GM11168 (cell line): ENCODE results near the gene PPP1CC.
"Not testable (repeated sequence)": the region's sequence is repeated elsewhere in the genome, so short reads cannot be mapped to it uniquely, and the experiment has no call there.

Experiments
- in situ Hi-C: fragments of 300-500 bp; cut with MboI; formaldehyde crosslinking; loops from one replicate; pipeline ENCODE4 v1.12.0; 2022; ENCODE audit warnings: low sequenced_read_pairs; ENCODE audit not compliant: unreplicated experiment

Gene PPP1CC

DNA sequence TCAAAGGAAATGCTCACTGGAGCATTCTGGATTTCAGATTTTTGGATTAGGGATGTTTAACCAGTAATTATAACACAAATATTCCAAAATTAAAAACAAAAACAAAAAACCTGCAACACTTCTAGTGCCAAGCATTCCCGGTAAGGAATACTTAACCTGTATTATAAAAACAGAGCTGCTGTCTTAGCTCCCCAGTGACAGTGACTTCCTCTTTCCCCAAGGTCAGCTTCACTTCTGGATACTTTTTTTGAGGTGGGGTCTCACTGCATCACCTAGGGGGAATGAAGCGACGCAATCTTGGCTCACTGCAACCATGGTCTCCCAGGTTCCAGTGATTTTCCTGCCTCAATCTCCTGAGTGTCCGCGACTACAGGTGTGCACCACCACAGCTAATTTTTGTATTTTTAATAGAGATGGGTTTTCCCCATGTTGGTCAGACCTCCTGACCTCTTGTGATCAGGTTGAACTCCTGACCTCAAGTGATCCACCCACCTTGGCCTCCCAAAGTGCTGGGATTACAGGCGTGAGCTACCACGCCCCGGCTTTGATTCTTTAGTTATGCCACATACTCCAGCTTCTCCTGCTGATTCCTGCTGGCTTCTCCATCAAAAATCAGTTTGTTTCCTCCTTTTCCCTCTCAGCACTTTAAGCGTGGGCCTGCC is 15.9 kb downstream of the PPP1CC start:
- in situ Hi-C loops: no loop called here

DNA sequence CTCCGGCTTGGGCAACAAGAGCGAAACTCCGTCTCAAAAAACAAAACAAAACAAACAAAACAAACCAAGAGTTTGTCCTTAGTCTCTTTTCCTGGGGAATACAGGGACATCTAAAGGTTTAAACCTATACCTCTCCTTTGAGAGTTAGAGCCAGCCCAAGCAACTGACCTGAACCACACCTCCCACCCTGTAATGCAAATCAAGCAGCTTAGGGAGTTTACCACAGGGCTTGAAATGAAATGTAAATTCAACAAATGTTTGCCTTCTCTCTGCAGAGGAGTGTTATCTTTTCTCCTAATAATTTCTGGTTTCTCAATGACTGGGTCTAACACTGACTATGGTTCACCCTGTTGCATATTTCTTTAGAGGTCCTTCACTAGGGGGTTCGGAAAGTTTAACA is 16.7 kb downstream of the PPP1CC start:
- in situ Hi-C loops: no loop called here

DNA sequence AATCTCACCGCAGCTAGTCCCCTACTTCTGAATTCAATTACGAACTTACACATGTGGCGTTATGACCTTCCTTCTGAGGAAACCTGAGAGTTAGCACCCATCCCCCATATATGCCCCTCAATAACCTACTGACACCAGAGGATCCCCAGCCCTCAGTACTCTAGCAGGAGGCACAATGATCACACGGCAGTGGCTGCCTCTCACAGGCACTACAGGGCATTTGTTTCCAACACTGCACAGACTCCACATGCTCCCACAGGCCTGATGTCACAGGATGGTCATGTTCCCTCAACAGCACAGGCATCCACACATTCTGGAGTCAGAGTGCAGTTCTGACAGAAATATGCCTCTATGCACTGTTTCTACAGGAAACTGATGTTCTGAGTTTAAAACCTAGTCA is 17.4 kb downstream of the PPP1CC start:
- in situ Hi-C loops: no loop called here

DNA sequence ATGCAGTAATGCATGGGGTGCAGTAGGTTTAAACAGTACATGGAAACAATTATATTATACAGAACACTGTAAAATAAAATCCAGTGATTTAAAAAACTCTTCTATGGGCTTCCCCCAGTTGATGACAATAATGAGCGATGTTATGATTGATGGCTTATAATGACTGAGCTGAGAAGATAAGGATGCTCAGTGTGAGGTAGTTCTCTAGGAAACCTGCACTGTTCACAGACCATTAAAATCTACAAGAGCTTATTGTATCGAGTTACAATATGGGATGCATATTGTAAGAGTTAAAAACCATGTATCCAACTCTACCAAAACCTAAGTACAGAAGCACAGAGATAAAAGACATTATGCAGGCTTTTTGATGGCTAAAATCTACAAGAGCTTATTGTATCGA is 19.8 kb downstream of the PPP1CC start:
- in situ Hi-C loops: not testable (repeated sequence)

DNA sequence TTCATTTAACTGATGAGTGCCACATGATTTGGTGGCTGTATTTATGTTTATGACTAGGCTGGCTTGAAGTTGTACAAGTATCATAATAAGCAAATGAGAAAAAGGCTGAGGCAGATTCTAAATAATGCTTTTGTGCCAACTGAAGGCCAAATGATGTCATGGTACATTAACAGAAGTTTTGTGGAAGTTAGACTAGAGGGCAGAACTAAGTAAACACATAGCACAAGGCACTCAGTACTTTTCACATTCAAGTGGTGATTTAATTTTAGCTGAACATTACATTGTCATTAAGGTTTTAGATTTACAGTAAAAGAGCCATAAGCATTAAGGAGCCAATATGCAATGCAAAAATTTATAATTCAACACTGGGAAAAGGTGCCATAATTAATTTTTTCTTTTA is 21.1 kb downstream of the PPP1CC start:
- in situ Hi-C loops: no loop called here

DNA sequence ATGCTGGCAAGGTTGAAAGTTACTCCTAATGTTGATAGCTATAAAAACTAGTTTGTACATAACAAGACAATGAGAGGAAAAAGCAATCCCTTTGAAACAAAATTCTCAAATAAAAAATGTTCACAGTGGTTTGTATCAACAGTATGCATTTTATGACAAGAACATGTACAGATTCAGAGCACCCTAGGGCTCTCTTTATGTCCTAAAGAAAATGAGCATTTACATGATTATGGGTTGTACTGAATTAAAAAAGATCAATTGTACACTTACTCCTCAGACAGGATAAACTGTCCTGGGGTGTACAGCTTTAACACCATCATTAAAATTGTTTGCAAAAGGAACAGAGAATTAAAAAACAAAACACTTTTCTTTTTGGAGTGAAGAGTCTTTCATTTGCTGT is 22.2 kb downstream of the PPP1CC start:
- in situ Hi-C loops: no loop called here

DNA sequence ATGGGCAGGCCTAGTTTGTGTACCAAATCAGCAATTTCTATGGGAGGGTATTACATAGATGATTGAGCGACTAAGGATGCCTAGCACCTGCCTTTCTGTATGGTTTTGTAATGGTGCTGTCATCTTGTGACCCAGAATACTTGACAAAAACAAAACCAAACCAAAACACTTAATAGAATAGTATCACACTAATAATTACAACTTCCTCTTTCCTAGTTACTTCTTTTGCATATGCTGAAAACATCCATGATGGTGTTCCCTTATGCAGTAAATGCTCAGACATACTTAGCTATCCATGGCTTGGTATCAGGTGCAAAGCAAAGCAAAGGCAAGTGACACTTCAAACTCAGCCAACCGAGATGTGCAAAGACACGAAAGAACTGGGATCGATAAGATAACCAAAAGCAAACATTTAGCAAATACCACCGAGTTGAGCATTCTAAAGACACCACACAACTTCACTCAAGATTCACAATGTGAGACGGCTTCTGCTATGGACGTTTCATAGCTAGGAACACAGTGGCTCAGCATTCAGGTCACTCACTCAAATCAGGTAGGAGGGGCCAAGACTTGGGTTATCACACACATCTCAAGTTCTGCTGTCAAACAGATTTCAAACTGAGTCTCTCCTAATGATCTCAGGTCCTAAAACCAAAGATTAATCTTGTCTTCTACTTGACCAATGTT is 24.3 kb downstream of the PPP1CC start:
- in situ Hi-C loops: loop anchor here (10.0 kb wide), 1 partner anchor 106 kb away; no protein-coding TSS in a partner anchor

DNA sequence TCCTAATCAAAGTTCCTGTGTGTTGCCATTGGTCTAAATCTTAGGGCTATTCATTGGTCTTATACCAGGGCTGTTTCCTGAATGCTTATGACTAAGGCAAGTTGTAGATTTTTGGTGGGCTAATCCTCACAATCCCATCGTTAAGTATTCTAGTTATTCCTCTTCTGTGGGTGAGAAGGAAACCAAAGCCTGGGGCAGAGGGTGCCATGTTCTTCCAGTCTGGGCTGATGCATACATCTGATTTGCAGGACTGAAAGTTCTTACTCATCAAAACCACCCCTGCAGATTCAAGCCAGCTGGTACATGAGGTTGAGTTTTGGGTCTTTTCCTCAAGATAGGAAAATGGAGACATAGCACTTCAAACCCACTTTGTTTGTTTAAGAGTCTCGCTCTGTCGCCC is 25.7 kb downstream of the PPP1CC start:
- in situ Hi-C loops: loop anchor here (10.0 kb wide), 1 partner anchor 108 kb away; no protein-coding TSS in a partner anchor

DNA sequence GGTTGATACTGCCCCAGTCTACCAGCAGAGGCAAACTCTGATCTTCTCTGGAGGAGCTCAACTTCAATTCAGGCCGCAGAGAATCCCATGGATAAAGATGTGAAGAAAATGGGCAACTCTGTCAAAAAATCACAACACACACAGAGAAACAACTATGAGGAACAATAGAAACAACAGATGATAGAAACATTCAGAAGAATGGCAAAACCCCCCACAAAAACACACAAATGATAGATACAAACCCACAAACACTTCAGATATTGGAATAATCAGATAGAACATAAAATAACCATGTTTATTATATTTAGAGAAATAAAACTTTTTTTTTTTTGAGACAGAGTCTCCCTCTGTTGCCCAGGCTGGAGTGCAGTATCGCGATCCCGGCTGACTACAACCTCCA is 33.8 kb downstream of the PPP1CC start:
- in situ Hi-C loops: no loop called here

DNA sequence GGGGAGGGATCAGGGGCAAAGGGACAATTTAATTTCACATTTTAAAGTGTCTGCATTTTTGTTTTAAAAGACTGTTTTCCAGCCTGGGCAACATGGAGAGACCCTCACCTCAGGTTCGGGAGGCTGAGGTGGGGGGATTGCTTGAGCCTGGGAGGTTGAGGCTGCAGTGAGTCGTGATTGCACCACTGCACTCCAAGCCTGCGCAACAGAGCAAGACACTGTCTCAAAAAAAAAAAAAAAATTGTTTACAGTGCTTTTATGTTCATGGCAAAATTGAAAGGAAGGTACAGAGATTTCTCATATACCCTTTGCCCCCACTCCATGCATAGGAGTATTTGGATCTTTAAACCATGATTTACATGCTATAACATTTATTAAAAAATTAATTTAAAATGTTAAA is 37.4 kb downstream of the PPP1CC start:
- in situ Hi-C loops: no loop called here

DNA sequence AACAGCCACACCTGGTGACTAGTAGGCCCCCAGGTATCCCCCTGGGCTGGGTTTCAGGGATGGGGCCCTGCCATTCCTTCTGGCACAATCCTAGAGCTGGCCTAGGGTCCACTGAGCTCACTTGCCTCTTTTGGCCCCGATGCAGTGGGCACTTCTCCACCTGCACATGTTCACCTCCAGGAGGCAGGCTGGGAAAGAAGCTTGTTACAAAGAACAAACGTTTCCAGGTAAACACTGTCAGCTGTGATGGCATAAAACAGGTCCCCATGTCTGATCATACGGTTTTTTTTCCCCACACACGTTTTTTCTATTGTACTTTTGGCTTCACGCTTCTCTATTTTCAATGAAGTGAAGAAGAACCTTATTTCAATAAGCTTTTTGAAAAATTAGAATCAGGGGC is 37.9 kb downstream of the PPP1CC start:
- in situ Hi-C loops: no loop called here

DNA sequence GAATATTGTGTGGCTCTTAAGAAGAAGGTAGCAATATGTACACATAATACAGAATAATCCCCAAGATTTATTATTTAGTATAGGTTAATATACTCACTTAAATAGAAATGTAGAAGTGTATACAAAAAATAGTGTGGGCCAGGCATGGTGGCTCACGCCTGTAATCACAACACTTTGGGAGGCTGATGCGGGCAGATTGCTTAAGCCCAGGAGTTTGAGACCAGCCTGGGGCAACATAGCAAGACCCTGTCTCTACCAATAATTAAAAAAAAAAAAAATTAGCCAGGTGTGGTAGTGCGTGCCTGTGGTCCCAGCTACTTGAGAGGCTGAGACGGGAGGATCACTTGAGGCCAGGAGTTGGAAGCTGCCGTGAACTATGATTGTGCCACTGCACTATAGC is 38.5 kb downstream of the PPP1CC start:
- in situ Hi-C loops: no loop called here

DNA sequence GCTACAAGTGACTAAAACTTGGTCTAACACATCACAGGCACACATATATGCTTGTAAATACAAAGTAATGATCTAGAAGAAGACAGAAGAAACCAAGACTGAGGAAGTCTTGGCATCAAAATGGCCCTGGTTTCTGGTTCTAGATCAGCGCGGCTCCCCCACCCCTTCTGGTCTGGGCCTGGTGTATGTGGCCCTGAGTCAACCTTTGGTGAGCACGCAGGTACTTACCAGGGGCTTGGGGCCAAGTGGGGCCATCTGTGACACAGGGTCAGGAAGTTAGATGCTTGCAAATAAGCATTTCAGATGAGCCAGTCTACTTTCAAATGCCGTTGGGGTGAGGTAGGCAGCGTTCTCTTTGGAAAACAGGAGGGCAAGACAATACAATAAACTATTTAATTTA is 40.6 kb downstream of the PPP1CC start:
- in situ Hi-C loops: no loop called here

DNA sequence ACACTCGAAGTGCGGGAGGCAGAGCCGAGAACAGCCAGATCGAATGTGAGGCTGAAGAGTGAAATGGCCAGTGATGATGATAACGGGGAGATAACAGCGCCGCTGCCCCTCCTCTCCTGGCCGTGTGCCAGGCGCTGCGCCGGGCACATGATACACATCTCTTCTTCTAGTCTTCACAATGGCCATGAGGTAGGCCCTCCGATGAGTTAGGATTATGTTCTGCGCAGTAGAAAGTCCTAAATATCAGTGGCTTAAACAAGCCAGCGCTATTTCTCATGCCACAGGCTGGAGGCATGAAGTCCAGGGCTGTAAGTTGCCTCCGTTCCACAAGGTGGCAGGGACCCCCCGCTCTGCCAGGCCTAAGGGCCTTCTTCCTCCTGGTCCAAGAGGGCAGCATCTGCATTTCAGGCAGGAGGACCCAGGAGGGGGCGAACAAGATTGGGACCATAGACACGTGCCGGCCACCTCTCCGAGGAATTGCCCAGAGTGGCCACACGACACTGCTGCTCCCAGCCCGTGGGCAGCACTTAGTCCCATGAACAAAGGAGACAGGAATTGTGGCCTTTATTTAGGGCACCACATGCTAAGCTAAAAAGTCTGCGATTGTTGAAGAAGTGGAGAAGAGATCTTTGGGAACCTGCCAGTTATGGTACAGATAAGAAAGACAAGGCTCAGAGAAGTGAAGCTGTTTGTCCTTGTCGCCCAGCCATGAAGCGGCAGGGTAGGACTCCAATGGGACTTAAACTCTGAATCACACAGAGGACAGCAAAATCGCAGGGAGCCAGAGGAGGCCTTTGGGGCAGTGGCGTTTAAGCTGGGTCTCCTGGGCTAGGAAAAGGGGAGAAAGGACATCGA is 42.9 kb downstream of the PPP1CC start:
- in situ Hi-C loops: loop anchor here (5.0 kb wide), 1 partner anchor 83 kb away; no protein-coding TSS in a partner anchor

DNA sequence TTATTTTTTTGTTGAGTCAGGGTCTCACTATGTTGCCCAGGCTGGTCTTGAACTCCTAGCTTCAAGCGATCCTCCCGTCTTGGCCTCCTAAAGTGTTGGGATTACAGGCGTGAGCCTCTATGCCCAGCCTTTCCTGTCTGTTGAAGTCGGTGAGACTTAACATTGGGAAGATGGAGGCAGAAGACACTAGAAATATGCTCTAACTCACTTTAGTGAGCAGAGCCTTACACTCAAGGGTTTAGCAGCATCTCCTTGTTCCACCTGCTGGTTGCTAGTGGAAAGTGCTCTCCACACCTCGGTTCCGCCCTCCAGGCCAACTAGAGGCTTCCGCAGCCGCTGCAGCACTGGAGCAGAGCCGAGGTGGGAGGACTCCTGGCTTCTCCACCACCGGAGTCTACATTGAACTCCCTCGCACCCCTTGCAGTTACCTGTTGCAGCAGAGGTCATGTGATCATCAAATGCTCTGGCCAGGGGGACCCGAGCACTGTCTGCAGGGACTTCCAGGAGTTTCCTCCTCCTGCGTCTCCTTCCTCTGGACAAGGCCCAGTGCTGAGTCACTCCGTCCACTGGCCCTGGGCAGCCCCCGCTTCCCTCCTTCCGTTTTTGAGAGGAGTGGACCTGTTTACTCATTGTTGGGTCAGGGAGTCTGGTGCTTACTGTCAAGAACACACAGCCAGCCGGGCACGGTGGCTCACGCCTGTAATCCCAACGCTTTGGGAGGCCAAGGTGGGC is 44.4 kb downstream of the PPP1CC start:
- in situ Hi-C loops: loop anchor here (5.0 kb wide), 1 partner anchor 81 kb away; no protein-coding TSS in a partner anchor

DNA sequence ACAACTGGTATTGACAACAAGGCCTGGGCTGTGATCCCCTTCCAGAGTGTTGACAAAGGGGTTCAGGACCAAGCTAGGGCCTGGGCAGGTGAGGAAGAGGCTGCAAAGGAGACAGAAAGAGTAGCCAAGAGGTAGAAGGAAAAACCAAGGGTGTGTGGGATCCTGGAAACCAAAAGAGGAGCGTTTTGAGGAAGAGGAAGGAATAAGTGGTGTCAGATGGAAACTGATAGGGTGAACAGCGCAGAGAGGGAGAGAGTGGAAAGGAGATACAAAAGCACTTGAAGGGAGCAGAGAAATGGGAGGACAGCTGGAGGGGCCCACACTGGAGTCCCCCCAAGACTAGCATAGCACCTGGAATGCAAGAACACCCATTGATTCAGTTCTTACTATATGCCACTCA is 45.5 kb downstream of the PPP1CC start:
- in situ Hi-C loops: loop anchor here (5.0 kb wide), 1 partner anchor 80 kb away; no protein-coding TSS in a partner anchor

DNA sequence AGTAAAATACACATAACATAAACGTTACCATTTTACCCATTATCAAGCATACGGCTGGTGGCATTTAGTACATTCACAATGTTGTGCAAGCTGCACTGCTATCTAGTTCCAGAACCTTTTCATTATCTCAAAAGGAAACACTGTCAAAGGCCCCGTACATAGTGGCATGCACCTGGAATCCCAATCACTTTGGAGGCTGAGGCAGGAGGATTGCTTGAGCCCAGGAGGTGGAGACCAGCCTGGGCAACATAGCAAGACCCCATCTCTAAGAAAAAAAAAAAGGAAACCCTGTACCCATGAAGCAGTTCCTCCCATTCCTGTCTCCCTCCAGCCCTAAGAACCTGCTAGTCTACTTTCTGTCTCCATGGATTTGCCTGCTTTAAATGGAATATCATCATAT is 46.4 kb downstream of the PPP1CC start:
- in situ Hi-C loops: loop anchor here (5.0 kb wide), 1 partner anchor 79 kb away; no protein-coding TSS in a partner anchor

DNA sequence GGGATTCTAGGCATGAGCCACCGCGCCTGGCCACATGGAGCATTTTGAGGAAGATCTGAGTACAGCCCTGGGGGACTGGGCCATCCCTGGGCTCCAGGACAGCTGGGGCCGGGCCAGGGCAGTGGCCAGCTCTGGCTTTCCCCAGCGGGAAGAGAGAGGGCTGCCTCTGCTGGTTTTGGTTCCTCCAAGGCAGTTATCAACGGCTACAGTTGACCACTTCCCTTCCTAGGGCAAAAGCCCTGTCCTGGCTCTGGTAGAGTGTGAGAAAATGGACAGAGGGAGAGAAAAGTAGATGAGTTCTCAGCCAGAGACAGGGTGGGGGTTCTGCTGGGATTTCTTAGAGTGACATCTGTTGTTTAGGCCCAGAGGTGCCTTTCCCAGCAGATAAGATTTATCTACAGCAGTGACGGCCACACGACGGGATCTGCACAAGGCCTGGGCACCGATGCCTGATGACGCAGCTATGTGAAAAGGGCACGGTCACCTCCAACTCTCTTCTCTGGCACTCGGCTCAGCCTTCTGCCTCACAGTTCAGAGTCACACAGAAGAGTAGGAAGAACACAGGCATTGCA is 48.3 kb downstream of the PPP1CC start:
- in situ Hi-C loops: no loop called here

DNA sequence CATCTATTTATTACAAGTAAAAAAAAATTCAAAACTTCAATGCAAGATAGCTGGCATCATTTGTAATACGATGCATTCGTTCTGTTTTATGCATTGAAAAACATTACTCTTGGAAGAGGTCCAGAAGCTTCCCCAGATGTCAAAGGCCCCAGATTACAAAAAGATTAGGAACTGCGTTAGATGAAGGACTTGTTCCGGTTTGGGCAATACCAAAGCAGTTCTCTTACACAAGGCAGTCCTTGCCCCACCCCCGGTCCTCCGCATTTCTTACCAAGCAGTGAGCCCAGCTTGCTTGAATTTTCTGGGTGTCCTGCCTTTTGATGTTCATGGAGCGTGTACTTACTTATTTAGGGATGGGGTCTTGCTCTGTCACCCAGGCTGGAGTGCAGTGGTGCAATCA is 49.0 kb downstream of the PPP1CC start:
- in situ Hi-C loops: no loop called here

DNA sequence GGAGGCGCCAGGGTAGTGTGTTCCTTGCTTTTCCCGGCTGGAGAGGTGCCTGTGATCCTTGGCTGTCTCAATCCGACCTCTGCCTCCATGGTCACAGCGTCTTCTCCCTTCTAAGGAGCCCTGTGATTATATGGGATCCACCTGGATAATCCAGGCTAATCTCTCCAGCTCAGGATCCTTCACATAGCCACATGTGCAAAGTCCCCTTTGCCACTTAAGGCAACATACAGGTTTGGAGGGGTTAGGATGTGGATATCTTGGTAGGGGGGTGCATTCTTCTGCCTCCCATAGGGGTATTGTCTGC is 52.6 kb downstream of the PPP1CC start:
- in situ Hi-C loops: no loop called here
